ENCODE data around the gene TRA2B.
A peak's percentile ranks its signal among the peaks of the same experiment; 100 is the strongest.

Gene TRA2B

DNA sequence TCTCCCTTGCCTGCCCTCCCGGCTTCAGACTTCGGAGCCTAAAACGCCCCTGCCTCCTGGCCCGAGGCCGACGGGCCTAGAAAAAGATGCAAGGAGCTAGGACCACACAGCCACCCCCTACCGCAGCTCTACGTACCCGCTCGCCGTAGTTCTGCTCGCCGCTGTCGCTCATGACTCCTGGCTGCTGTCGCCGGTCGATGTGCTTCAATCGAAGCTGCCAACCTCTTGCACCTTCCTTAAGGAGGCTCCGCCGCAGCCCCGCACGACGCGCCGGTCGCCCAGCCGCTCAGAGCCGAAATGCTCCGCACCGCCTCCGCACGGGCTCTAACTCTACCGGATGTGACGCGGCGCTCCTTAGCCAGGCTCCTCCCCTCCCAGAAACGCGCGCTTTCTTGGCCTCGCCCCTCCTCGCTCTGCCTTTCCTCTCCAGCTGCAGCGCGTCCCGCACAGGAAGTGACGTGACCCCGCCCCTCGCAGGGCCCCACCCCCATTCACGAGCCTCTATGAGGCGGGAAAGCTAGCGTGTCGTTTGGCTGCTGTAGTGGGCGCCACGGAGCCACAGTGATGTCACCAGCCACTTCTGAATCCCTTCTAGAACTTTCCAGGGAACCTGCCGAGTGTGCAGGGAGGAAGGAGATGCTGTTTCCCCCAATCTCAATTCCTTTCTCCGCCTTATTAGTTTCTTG lies at the start of gene TRA2B:
TRA2B (minus strand) TSS at position 326 of the 686 bp plus-strand sequence; CDS start at position 172, 154 bp downstream.
- DNase-seq: peak; percentile 99

- DNase-seq: no peak
These were observed 48.5 kb upstream of the TRA2B start for GRCh38 chr3:185986198-185986777.

- no peak for DNase-seq
These were observed 46.4 kb upstream of the TRA2B start for GRCh38 chr3:185984203-185984602.

DNA sequence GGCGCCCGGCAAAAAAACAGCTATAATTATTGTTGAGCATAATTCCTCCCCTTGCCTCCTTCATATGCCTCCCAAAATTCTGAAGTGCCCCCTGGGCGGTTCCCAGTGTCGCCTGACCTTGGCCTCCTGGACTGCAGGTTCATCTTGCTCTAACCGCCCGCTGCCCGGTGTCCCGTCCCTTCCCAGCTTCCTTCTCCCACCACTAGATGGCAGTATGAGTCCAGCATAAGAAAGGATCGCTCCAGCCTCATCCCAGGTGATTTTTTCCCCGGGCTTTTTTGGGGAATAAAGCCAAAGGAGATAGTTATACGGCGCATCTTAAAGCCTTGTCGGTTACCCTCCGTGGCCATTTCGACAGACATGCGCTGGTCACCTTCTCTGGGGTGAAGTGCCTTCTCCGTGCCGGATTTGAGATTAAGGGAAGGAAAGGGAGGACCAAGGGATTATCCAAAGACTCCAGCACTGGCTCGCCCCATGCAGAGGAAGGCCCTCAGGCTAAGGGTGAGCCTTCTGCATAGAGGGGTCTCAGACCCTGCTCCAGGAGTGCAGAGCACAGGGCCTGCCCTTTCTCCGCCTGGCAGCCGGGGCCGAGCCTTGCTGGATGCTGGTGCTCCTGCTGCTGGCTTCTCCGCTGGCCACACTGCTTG lies 45.8 kb upstream of the TRA2B start:
- DNase-seq: peak; percentile 44

GRCh38 chr3:185982632-185983031 lies 44.8 kb upstream of the TRA2B start:
- no peak for DNase-seq

- DNase-seq: no peak
These were observed 43.8 kb upstream of the TRA2B start for GRCh38 chr3:185981621-185982020.

- no peak for DNase-seq
These were observed 41.9 kb upstream of the TRA2B start for GRCh38 chr3:185979721-185980121.

DNA sequence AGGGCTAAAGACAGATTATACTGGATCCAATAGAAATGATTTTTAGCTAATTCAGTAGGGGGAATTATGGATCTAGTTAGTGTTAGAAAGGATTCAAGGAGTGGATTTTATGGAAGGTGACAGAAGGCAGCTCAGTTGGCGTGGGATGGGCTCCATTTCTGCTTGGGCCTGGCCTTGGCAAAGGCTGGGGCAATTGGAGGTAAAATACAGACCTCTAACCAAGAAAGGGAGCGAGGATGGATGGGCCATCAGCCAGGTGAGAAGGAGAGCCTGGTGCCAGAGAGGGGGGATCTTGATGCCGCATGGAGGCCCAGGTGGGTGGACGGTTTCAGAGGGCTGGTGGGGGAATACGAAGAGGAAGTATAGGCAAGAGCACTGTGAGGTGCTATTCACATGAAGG lies 40.7 kb upstream of the TRA2B start:
- DNase-seq: no peak

GRCh38 chr3:185977679-185978040 lies 39.8 kb upstream of the TRA2B start:
- DNase-seq: no peak

- DNase-seq: peak; percentile 69
These were observed 39.3 kb upstream of the TRA2B start for GRCh38 chr3:185976977-185977678.

DNA sequence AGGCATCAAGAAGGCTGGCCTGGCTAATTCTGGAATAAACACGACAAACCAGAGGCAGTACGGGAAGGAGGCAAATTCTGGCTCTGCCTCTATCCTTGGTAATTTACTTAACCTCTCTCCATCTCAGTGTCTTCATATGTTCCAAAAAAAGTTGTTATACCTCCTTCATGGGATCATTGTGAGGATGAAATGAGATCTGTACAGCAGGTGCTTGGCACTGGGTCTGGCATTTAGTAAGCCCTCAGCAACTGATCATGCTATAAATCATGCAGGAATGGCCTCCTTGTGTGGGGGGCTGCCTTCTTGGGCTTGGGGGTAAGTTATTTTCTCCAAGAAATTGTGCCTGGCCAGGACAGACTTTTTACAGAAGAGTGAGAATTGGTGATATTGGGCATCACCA lies 38.3 kb upstream of the TRA2B start:
- DNase-seq: no peak

GRCh38 chr3:185971579-185971978 lies 33.8 kb upstream of the TRA2B start:
- no peak for DNase-seq

DNA sequence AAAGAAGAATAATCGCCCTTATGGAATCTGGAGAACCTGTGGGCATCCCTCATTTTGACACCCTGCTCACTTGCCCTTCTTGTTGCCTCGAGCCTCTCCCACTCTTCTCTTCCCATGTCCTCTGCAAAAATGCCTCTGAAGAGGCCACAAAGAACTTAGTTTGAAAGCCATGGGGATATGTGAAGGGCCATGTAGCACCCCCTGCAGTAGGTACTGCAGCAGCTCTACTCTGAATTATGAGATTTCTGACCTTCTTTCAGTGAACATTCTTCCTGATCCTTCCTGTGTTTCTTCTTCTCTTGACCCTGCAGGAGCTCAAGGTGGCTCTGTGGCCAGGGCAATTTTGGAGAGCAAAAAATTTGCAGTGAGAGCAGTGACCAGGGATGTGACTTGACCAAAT lies 30.4 kb upstream of the TRA2B start:
- DNase-seq: no peak

DNA sequence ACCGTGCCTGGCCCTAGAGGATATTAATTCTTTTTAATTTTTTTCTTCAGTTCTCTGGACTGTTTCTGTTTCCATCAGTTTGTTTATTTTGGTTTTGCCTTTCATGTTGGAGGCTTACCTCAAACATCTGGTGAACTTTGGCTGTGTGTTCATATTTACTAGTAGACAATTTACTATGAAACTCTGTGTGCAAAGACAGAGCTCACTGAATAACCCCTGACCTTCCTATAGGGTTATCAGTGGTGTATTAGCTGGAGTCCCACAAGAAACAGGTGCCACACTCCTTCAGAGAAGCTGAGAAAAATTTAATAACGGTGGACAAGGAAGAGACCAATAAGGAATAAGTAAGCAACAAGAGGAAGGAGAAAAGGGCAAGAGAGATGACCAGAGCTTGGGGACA lies 28.8 kb upstream of the TRA2B start:
- DNase-seq: no peak

- no peak for DNase-seq
These were observed 27.7 kb upstream of the TRA2B start for GRCh38 chr3:185965496-185965895.

DNA sequence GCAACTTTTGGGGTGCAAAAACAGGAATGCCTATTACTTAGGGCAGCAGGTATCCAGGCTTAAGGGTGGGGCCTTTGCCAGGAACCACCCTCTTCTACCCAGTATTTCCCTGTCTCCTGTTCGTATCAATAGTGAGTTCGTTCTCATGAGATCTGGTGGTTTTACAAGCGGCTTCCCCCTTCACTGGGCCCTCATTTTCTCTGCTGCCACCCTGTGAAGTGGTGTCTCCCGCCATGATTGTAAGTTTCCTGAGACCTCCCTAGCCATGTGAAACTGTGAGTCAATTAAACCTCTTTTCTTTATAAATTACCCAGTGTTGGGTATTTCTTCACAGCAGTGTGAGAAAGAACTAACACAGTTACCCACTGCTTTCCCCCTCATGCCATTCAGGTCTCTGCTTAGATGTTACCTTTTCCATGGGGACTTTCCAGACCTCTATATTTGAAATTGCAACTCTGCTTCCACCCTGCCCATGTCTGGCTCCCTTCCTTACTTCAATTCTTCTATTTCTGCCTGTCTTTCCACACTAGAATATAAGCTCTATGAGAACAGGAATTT lies 23.9 kb upstream of the TRA2B start:
- DNase-seq: no peak

DNA sequence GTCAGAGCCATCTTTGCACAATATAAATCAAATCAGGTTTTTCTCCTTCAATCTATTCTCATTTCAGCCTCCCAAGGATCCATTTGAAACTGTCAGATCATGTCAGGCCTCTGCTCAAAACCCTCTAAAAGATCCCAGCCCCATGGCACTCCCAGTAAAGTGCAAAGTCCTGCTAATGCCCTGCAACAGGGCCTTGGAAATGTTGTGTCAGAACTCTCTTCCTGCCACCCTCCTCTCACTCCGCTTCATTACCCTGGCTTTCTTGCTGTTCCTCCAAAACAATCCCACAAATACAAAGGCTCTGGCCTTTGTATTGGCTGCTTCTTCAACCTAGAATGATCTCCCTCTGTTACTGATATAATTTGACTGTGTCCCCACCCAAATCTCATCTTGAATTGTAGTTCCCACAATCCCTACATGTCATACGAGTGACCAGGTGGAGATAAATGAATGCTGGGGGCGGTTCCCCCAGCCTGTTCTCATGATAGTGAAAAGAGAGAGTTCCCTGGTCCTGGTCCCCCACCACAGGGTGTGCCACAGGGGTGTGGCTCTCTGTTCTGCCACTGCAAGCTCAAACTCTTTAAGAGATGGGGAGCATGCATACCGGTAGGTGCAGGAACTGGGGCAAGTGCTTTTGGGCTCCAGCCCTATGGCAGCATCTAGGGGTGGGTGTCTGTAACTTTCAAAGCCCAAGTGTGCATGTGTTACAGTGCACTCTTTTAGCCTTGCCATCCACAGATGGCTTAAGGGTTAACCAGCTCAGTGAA lies 22.9 kb upstream of the TRA2B start:
- DNase-seq: no peak

DNA sequence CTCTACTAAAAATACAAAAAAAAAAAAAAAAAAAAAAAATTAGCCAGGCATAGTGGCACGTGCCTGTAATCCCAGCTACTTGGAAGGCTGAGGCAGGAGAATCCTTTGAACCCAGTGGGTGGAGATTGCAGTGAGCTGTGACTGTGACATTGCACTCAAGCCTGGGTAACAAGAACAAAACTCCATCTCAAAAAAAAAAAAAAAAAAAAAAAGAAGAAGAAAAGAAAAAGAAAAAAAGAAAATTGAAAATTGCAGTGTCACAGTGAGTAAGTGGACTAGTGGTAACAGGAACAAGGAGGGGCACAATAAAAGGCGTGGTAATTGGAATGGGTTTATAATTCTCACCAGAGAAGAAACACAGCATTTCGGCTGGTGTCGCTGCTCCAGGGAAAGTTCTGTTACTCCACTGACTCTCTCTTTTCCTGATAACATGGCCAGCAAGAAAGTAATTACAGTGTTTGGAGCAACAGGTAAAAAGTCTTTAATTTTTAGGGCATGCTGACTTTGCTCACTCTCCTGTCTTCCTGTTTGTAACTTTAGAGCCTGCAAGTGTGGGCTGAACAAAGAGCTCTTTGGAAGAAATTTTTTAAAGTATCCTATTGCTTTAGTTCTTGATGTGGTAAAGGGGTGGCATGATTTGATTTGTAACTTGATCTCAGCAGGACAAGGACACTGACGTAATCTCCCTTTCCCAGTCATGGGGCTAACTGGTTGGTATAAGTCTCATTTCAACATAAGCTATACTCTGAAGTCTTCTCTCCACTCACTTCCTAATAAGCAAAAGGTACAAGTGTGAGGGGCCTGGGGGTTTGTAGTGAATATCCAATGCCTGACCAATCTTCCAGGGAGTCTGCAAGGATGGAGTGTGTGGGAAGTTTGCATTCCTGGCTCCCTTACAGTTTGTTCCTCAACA lies 22.1 kb upstream of the TRA2B start:
- DNase-seq: no peak

DNA sequence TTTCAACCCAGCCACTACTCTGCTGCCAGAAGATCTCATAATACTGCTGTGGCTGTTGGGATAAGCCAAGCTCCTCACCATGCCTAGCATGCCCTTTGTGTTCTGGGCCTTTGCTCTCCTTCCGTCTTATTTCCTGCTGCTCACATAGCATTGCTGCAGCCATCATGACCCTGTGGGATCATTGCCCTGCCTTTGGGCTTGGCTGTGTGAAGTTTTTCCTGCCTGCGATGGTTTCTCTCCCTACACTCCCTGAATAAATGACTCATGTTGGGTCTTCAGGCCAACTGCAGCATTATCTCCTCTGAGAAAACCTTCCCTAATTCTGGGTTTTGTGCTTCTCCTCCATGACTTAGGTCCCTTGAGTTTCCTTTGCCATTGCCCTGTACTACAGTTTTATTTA lies 20.8 kb upstream of the TRA2B start:
- DNase-seq: no peak

DNA sequence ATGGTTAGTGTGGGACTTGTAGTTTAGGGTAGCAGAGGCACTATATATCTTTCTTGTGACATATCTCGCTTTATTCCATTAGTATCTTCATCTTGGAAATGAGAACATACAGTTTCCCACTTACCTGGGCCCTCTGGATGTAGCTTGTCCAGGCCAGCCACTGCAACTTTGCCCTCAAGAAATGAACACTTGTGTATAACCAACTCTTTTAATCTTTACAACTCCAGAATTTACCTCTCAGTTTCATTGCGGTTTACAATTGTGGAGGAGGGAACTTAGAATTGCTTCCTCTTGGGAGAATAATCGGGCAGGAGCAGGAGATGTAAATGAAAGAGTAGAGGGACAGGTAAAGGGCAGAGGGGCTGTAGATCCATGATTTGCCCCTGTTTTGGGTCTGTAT lies 18.4 kb upstream of the TRA2B start:
- DNase-seq: no peak

GRCh38 chr3:185954366-185954723 lies 16.5 kb upstream of the TRA2B start:
- no peak for DNase-seq

DNA sequence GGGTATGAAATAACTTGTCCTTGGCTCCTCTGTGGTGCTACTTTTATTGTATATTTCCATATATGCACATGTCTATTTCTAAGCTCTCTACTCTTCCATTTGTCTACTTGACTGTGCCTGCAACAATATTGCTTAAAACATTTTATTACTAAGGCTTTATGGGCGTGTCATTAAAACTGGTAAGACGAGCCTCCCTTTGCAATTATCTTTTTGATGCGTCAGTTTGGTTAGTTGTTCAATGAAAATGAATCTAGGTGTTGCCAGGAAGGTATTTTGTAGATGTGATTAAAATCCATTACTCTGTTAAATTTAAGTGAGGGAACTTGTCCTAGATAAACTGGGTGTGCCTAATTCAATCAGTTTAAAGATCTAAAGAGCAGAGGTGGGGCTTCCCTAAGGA lies 12.9 kb upstream of the TRA2B start:
- no peak for DNase-seq
